SK-N-SH treated with all-trans-retinoic acid at 6 μM for 48 hours (cell line): Measurements from ENCODE around the gene BRAT1.
A peak's percentile ranks its signal among the peaks of the same experiment; 100 is the strongest.
"Not testable (repeated sequence)": the region's sequence is repeated elsewhere in the genome, so short reads cannot be mapped to it uniquely, and the experiment has no call there.

Source experiments
- ATAC-seq: fragments of 200-7000 bp; cut with Tn5 transposase; 3 replicates; pipeline ENCODE4 v1.9.1; 2020; ENCODE audit warnings: mild to moderate bottlenecking, moderate library complexity
- OSR1 ChIP-seq: fragments of 250-450 bp; sonication (Bioruptor Pico); IDR thresholded peaks from 2 replicates; pipeline ENCODE4 v1.8.0; 2022; ENCODE audit warnings: moderate library complexity, mild to moderate bottlenecking, inconsistent platforms
- PATZ1 ChIP-seq: fragments of 250-450 bp; sonication (Bioruptor Pico); IDR thresholded peaks from 2 replicates; pipeline ENCODE4 v1.8.0; 2020; ENCODE audit warnings: mild to moderate bottlenecking, moderate library complexity, borderline replicate concordance
- POU6F1 ChIP-seq: fragments of 250-450 bp; sonication (Bioruptor Pico); IDR thresholded peaks from 2 replicates; pipeline ENCODE4 v1.8.0; 2021; ENCODE audit warnings: low read depth, mild to moderate bottlenecking, moderate library complexity, borderline replicate concordance
- RARB ChIP-seq: fragments of 250-450 bp; sonication (Bioruptor Pico); IDR thresholded peaks from 2 replicates; pipeline ENCODE4 v1.8.0; 2021; ENCODE audit warnings: mild to moderate bottlenecking, moderate library complexity
- TCF4 ChIP-seq: fragments of 250-450 bp; sonication (Bioruptor Pico); IDR thresholded peaks from 2 replicates; pipeline ENCODE4 v1.8.0; 2021; ENCODE audit warnings: mild to moderate bottlenecking, moderate library complexity, borderline replicate concordance
- ZNF8 ChIP-seq: fragments of 450-650 bp; formaldehyde crosslinking; IDR thresholded peaks from 2 replicates; pipeline ENCODE4 v1.5.0; 2020; ENCODE audit warnings: mild to moderate bottlenecking, moderate library complexity
- TF ChIP-seq, protein P1 (sequence below): fragments of 250-450 bp; sonication (Bioruptor Pico); IDR thresholded peaks from 2 replicates; pipeline ENCODE4 v1.5.1; 2021; ENCODE audit warnings: mild to moderate bottlenecking, moderate library complexity

Gene BRAT1

DNA sequence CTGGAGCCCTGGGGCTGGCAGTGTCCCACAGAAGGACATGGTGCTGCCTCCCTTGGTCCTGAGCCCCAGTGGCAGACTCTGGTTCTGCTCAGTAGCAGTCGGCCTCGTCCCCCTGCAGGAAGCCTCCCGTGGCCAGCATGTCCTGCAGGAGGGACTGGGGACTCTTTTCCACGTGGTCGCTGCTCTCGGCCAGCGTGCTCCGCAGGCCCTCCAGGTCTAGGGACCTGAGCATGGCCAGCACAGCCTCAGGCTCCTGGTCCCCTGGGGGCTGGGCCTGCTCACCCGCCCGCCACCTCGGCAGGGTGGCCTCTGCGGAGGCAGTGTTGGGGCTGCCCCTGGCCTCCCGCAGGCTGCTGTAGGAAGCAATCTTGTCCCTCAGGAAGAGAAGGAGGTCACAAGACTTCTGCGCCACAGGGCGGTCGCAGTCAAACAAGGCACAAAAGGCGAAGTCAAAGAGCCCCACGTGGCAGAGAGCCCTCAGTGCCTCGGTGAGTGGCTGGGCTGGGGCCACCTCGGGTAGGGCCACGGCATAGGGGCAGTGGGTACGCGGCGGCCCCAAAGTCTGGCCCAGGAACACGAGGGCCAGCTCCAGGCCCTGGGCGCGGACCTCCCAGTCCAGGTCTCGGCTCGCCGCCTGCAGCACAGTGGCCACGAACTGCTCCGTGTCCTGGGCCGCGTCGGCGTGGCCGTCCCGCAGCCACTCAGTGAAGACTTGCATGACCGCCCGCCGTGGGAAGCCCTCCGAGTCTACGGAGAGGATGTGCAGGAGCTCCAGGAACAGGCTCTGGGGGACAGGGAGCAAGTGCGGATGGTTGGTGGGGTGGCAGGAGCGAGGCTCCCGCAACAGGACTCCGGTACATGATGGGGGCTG lies 17.1 kb downstream of the BRAT1 start:
- ATAC-seq: peak; percentile 13; the same call in 2 of the 3 replicates
- TF ChIP-seq POU6F1 (no peak), ZNF8 (CRISPR knock-in tag) (no peak)

- peak; percentile 15; the same call in 1 of the 2 replicates for TF ChIP-seq TCF4 (CRISPR knock-in tag)
- TF ChIP-seq, all 23 proteins: peak for 1; not testable (repeated sequence) for 22
- not testable (repeated sequence) for ATAC-seq
These were observed 19.3 kb downstream of the BRAT1 start for GRCh38 chr7:2535872-2536627.

- ATAC-seq: not testable (repeated sequence)
These were observed 21.1 kb downstream of the BRAT1 start for GRCh38 chr7:2534214-2534613.

GRCh38 chr7:2533566-2533965 lies 21.8 kb downstream of the BRAT1 start:
- ATAC-seq: not testable (repeated sequence)

DNA sequence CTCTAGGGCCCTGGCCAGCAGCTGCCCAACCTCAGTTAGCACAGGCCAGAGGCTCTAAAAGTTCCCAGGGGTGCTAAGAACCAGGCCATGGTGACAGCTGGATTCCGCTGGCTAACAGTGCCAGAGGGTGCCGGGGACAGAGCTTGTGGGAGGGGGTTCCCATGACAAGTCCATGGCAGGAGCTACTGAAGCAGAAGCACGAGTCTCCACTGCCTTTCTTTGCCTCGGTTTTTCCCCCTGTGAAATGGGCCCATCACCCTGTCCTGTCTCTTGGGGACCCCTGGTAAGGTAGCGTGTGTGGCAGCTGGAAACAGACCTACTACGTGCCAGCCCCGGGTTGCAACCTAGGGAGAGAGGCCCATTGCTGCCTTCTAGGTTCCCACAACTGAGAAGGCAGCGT lies 22.5 kb downstream of the BRAT1 start:
- not testable (repeated sequence) for ATAC-seq

DNA sequence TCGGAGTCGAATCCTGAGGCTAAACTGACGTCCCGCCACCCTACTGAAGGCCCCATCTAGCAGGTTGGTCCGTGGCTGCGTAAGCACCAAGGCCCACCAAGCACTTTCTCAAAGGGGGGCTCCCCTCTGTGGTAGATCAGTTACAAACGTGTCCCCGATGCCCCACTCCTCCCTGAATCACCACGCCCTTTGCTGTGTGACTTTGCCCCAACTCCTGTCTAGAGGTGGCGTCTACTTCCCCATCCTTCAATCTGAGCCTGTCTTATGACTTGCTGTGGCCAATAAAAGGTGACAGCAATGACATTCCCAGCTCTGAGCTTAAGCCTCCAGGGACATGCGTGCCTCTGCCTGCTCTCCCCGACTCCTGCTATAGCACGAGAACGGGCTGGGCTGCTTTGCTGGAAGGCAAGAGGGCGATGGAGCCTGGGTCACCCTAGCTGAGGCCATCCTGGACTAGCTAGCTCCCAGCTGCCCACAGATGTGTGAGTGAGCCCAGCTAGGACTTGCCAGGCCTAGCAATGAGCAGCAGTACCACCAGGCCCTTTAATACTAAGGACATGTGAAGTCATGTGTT lies 23.0 kb downstream of the BRAT1 start:
- ATAC-seq: not testable (repeated sequence)

GRCh38 chr7:2531796-2532110 lies 23.6 kb downstream of the BRAT1 start:
- ATAC-seq: peak; percentile 27

DNA sequence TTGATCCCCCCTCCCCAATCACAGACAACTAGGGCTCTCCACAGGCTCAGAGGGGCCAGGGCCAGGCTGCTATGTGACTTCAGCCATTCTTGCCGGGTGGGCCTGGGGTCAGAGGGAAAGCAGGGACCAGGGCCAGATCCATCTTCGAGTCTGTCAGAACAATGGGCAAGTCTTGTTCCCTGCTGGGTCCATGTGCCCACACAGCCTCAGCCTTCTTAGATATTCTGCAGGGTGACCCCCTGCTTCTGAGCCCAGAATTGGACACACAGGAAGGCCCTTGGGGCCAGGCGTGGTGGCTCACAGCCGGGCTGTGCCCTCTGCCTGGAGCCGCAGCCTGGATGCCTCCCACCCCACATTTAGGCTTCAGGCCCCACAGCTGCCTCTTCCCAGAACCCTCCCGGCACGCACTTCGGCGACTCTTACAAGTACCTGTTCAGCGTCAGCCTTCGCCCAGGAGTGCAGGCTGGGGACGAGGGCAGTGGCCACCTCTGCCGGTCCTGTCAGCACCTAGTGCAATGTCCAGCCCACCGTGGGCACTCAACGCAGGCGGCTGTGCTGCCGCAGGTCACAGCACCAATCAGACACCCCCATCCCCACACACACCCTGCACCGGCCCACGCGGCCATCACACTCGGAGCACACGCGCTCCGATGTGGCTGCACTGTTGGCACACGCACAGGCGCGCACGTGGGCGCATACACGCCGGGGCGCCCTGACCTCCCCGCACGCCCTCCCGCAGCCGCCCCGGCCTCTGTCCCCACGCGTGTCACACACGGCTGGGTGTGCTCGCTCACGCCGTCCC lies 24.1 kb downstream of the BRAT1 start:
- peak; percentile 6 for ATAC-seq

- no peak for TF ChIP-seq RARB (CRISPR knock-in tag)
- no peak for TF ChIP-seq OSR1
- peak; percentile 1; the same call in 2 of the 3 replicates for ATAC-seq
These were observed 25.0 kb downstream of the BRAT1 start for GRCh38 chr7:2530071-2530987.

DNA sequence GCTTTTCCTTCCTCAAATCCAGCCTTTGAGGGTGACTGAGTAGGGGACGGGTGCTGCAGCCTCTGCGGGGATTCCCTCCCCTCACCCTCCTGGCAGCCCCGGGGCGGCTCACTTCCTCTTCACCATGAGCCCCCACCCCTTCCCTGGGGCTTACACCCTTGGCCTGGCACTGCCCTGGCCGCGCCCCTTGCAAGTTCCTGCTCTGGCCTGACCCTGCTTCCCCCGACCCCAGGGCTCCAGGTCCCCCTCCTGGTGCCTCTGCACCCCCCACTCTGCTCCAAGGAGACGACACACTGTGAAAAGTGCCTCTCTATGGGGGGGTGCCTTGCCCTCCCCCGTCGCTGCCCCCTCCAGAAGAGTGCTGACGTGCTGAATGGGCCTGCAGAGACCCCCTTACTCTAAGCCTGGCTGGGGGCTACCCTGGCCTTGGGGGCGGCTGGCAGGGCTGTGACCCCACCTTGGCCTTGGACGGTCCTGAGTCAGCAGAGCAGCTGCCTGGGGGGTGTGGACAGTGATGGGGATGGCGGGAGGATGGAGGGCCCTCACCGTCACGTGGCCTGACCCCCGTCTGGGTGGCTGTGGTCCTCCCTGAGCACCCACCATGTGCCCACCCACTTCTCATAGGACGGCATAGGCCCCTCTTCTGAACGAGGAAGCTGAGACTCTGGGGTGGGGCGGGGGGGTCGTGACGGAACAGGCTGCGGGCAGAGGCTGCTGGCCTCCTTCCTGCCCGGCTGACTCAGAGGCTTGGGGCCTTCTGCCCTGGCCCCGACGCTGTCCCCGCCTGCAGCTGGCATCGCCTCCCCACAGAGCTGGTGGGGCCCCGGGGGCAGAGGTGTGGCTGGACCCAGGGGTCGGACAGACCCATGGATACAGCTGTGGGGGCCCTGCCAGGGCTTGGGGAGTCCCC lies 25.9 kb downstream of the BRAT1 start:
- TF ChIP-seq, protein P1, sequence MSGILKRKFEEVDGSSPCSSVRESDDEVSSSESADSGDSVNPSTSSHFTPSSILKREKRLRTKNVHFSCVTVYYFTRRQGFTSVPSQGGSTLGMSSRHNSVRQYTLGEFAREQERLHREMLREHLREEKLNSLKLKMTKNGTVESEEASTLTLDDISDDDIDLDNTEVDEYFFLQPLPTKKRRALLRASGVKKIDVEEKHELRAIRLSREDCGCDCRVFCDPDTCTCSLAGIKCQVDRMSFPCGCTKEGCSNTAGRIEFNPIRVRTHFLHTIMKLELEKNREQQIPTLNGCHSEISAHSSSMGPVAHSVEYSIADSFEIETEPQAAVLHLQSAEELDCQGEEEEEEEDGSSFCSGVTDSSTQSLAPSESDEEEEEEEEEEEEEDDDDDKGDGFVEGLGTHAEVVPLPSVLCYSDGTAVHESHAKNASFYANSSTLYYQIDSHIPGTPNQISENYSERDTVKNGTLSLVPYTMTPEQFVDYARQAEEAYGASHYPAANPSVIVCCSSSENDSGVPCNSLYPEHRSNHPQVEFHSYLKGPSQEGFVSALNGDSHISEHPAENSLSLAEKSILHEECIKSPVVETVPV (CRISPR knock-in tag): no peak
- TF ChIP-seq PATZ1: peak; percentile 89; the same call in 1 of the 2 replicates
- peak; percentile 62 for ATAC-seq
